ENCODE measurements around the gene CDK2. TPM values are rescaled to one million over a fixed set of nuclear protein-coding genes. Genes with fewer than 3 reads are reported as not detected.

The CDK2 gene
- total RNA-seq, 1 experiment from 2014 or later, result 76.4 TPM

GRCh38 chr12:56017181-56017580, 50.6 kb downstream of the CDK2 start:
- Mint-ChIP-seq H3K27ac (ENCODE audit: unreplicated experiment) (no peak overlapping the region), H3K27me3 (ENCODE audit: unreplicated experiment) (no peaks in the 10 kb centered on the region), H3K4me3 (ENCODE audit: low read depth, unreplicated experiment) (no peak overlapping the region), H3K9me3 (ENCODE audit: low read depth, unreplicated experiment) (no peaks in the 10 kb centered on the region), H3K4me1 (ENCODE audit: low read depth, unreplicated experiment) (peaks cover 10% of the 10 kb centered on the region), H3K36me3 (ENCODE audit: insufficient read depth, unreplicated experiment) (peaks cover 7% of the 10 kb centered on the region)
- intact Hi-C loops (cut with micrococcal nuclease; ENCODE audit: unreplicated experiment), result no loop called here
- DNase-seq, result no peak
- no TSS peak for BruUV-seq (replicated peaks)
- TF ChIP-seq CTCF (IDR thresholded peaks at IDR 0.05; ENCODE audit: unreplicated experiment), result no peak
- CTCF ChIA-PET, result interaction anchor here (0.5 kb wide), 1 partner anchor 56 kb away, joined by 4 read pairs; no protein-coding TSS in a partner anchor

- BruUV-seq (replicated peaks), result no TSS peak
- no peak for DNase-seq
- H3K4me1 Mint-ChIP-seq (ENCODE audit: low read depth, unreplicated experiment), result peaks cover 10% of the 10 kb centered on the region
- TF ChIP-seq CTCF (IDR thresholded peaks at IDR 0.05; ENCODE audit: unreplicated experiment), result no peak
- H3K27me3 Mint-ChIP-seq (ENCODE audit: unreplicated experiment), result no peaks in the 10 kb centered on the region
- CTCF ChIA-PET, result interaction anchor here (1.7 kb wide), 1 partner anchor 11 kb away, joined by 4 read pairs; no protein-coding TSS in a partner anchor
- H3K4me3 Mint-ChIP-seq (ENCODE audit: low read depth, unreplicated experiment), result no peak overlapping the region
- intact Hi-C loops (cut with micrococcal nuclease; ENCODE audit: unreplicated experiment), result no loop called here
- no peak overlapping the region for H3K27ac Mint-ChIP-seq (ENCODE audit: unreplicated experiment)
- peaks cover 7% of the 10 kb centered on the region for H3K36me3 Mint-ChIP-seq (ENCODE audit: insufficient read depth, unreplicated experiment)
- no peaks in the 10 kb centered on the region for H3K9me3 Mint-ChIP-seq (ENCODE audit: low read depth, unreplicated experiment)
Measured at GRCh38 chr12:56018356-56018755, 51.7 kb downstream of the CDK2 start.

GRCh38 chr12:56020423-56021184, 54.0 kb downstream of the CDK2 start, which contains the start of gene IKZF4:
Gene IKZF4 (plus strand): TSS chr12:56021043. CDS start chr12:56021494, 451 bp downstream.
- H3K36me3 Mint-ChIP-seq (ENCODE audit: insufficient read depth, unreplicated experiment), result peaks cover 7% of the 10 kb centered on the region
- CTCF ChIA-PET, result interaction anchor here (0.6 kb wide), 1 partner anchor 22 kb away, joined by 3 read pairs; no protein-coding TSS in a partner anchor
- DNase-seq, result no peak

GRCh38 chr12:56021889-56022497, 55.4 kb downstream of the CDK2 start:
- DNase-seq, result no peak
- Mint-ChIP-seq H3K9me3 (ENCODE audit: low read depth, unreplicated experiment) (no peaks in the 10 kb centered on the region), H3K4me1 (ENCODE audit: low read depth, unreplicated experiment) (no peaks in the 10 kb centered on the region), H3K27me3 (ENCODE audit: unreplicated experiment) (no peaks in the 10 kb centered on the region), H3K27ac (ENCODE audit: unreplicated experiment) (no peak overlapping the region), H3K4me3 (ENCODE audit: low read depth, unreplicated experiment) (no peak overlapping the region), H3K36me3 (ENCODE audit: insufficient read depth, unreplicated experiment) (peaks cover 7% of the 10 kb centered on the region)
- TF ChIP-seq CTCF (IDR thresholded peaks at IDR 0.05; ENCODE audit: unreplicated experiment), result no peak
- intact Hi-C loops (cut with micrococcal nuclease; ENCODE audit: unreplicated experiment), result no loop called here
- no TSS peak for BruUV-seq (replicated peaks)
- CTCF ChIA-PET, result no interaction called here

More at GRCh38 chr12:56020423-56021184, 54.0 kb downstream of the CDK2 start, which contains the start of gene IKZF4:
- Mint-ChIP-seq H3K9me3 (ENCODE audit: low read depth, unreplicated experiment) (no peaks in the 10 kb centered on the region), H3K4me1 (ENCODE audit: low read depth, unreplicated experiment) (no peaks in the 10 kb centered on the region), H3K27ac (ENCODE audit: unreplicated experiment) (no peak within 1 kb of the TSS), H3K27me3 (ENCODE audit: unreplicated experiment) (no peaks in the 10 kb centered on the region), H3K4me3 (ENCODE audit: low read depth, unreplicated experiment) (no peak within 1 kb of the TSS)
- intact Hi-C loops (cut with micrococcal nuclease; ENCODE audit: unreplicated experiment), result no loop called here
- no peak for TF ChIP-seq CTCF (IDR thresholded peaks at IDR 0.05; ENCODE audit: unreplicated experiment)
- no TSS peak for BruUV-seq (replicated peaks)

Other genes with a start within 250 kb of the CDK2 start
- gene RDH5, start 246.4 kb upstream of the CDK2 start, total RNA-seq (2022), result 11.0 and 11.2 TPM in 2 replicates
- gene CD63, start 237.8 kb upstream of the CDK2 start, total RNA-seq (2022), result 880 and 991 TPM in 2 replicates
- 5.3 and 6.7 TPM in 2 replicates for gene GDF11, start 223.7 kb upstream of the CDK2 start, total RNA-seq (2022)
- gene SARNP, start 149.1 kb upstream of the CDK2 start, total RNA-seq (2022), result 64.4 and 73.8 TPM in 2 replicates
- 93.6 and 95.4 TPM in 2 replicates for gene ORMDL2, start 148.8 kb upstream of the CDK2 start, total RNA-seq (2022)
- gene DNAJC14, start 137.2 kb upstream of the CDK2 start, total RNA-seq (2022), result 39.0 and 44.3 TPM in 2 replicates
- gene MMP19, start 123.9 kb upstream of the CDK2 start, total RNA-seq (2022), result not detected in 2 replicates
- 33.6 and 35.4 TPM in 2 replicates for gene PYM1, start 38.9 kb upstream of the CDK2 start, total RNA-seq (2022)
- 50.3 and 51.2 TPM in 2 replicates for gene DGKA, start 35.7 kb upstream of the CDK2 start, total RNA-seq (2022)
- gene PMEL, start 788 bp upstream of the CDK2 start, total RNA-seq (2022), result 1.6 and 2.1 TPM in 2 replicates
- 84.7 and 91.6 TPM in 2 replicates for gene RAB5B, start 7.2 kb downstream of the CDK2 start, total RNA-seq (2022)
- 31.1 and 34.9 TPM in 2 replicates for gene SUOX, start 30.4 kb downstream of the CDK2 start, total RNA-seq (2022)
- gene IKZF4, start 54.2 kb downstream of the CDK2 start, total RNA-seq (2022), result 7.3 and 9.0 TPM in 2 replicates
- 50.6 and 50.7 TPM in 2 replicates for gene RPS26, start 75.1 kb downstream of the CDK2 start, total RNA-seq (2022)
- gene ERBB3, start 113.3 kb downstream of the CDK2 start, total RNA-seq (2022), result 170 and 183 TPM in 2 replicates
- gene PA2G4, start 137.7 kb downstream of the CDK2 start, total RNA-seq (2022), result 229 and 233 TPM in 2 replicates
- 2,379 and 2,426 TPM in 2 replicates for gene RPL41, start 149.8 kb downstream of the CDK2 start, total RNA-seq (2022)
- gene ZC3H10, start 151.4 kb downstream of the CDK2 start, total RNA-seq (2022), result 6.6 and 8.2 TPM in 2 replicates
- 72.7 and 91.1 TPM in 2 replicates for gene ESYT1, start 161.4 kb downstream of the CDK2 start, total RNA-seq (2022)
- 52.4 and 53.7 TPM in 2 replicates for gene MYL6B, start 185.8 kb downstream of the CDK2 start, total RNA-seq (2022)
- 1,037 and 1,130 TPM in 2 replicates for gene MYL6, start 191.5 kb downstream of the CDK2 start, total RNA-seq (2022)
- 143 and 150 TPM in 2 replicates for gene SMARCC2, start 222.7 kb downstream of the CDK2 start, total RNA-seq (2022)